ENCODE measurements around the gene NPPA.

GRCh38 chr1:11831945-11832725, 15.4 kb downstream of the NPPA start:
- TF ChIP-seq, protein P1, sequence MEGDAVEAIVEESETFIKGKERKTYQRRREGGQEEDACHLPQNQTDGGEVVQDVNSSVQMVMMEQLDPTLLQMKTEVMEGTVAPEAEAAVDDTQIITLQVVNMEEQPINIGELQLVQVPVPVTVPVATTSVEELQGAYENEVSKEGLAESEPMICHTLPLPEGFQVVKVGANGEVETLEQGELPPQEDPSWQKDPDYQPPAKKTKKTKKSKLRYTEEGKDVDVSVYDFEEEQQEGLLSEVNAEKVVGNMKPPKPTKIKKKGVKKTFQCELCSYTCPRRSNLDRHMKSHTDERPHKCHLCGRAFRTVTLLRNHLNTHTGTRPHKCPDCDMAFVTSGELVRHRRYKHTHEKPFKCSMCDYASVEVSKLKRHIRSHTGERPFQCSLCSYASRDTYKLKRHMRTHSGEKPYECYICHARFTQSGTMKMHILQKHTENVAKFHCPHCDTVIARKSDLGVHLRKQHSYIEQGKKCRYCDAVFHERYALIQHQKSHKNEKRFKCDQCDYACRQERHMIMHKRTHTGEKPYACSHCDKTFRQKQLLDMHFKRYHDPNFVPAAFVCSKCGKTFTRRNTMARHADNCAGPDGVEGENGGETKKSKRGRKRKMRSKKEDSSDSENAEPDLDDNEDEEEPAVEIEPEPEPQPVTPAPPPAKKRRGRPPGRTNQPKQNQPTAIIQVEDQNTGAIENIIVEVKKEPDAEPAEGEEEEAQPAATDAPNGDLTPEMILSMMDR (IDR thresholded peaks at IDR 0.05) = no peak
- TF ChIP-seq EZH2 (IDR thresholded peaks at IDR 0.05) = no peak
